NCI-H524 (cell line): ENCODE measurements around the gene CDK14.

Experiments used
- DNase-seq, 2 experiments: peaks; one replicate each; lab custom pipeline; 2025; lab: John Stamatoyannopoulos, UW

Gene CDK14

DNA sequence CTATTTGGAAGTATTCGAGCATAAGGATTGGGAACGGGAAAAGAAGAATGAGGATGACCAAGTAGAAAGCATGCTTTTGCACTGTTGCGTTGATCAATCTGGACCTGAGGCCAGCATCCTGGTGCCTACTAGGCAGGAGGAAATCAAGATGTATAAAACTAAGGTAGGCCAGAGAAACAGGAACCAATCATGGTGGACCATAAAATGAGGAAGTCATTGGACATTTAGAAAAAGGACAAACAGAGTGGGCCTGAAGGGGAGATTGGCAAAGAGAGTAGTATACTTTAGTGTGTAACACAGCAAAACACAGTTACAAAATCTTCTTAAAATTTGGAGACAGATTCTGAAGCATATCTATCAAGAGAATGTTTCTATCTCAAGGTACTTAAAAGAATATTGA, 497.1 kb downstream of the CDK14 start:
- DNase-seq = no peak

DNA sequence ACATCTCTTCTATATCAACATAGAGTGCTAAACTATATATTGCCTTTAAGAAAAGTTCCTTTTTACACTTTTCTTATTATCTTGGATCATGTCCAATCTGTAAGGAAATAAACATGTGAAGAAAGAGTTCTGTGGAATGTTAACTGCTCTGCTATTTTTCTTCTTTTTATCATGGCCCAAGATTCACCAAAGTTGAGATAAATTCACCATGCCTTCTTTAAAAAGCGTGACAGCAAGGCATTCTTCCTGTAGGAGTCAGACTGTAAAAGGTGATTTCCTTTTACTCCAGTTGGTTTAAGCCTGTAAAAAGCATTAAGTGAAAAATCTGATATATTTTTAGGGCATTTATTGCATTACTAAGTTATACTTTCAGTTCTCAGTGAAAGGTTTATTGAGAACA, 502.4 kb downstream of the CDK14 start:
- DNase-seq = no peak

DNA sequence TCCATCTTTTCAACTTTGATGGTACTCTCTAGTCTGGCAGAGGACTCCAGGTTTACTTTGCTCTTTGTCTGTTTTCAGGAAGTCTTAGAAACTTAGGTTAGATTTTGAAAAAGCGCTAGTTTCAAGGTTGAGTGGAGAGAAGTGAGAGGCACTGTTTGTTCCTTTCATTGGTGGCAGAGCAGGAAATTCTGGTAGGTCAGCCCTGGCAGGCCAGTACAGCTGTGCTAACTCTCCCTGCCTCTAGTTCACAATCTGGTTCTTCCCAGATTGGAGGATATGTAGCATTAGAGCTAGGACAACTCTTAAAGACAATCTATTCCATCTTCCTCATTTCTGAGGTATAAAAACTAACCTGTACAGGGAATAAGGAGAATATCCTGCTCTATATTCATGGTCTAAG, 507.2 kb downstream of the CDK14 start:
- no peak for DNase-seq

DNA sequence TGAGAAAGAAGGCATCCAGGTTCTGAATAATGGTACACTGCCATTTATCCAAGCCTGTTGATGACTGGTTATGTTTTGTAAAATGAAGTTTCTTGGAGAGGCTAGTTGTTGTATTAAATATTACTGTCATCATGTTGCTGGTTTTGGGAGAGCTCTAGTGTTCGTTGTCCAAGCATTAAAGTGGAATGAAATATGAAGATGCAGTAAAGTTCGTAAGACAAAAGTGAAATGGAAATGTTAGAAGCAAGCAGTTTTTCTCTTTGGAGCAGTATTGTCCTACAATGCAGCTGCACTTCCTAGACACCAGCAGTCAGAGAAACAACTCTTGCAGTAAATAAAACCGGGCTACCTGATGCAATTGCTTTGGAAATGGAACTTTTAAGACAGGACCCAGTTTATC, 511.3 kb downstream of the CDK14 start:
- DNase-seq = no peak

DNA sequence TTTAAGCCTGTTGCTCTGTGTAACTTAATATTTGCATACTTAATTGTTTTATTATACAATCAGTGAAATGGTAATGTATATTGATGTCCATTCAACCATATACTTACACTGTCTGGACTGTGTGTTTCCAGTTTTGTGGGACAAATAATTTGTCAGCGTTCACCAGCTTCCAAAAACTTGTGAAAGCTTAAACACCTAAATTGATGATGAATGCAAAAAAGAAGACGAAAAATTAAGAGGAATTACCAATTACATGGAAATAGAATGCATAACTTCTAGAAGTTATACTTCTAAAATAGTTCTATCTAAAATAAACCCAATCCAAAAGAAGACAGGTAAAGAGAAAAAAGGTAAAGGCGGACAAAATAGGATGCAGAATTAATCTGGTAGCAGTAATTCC, 513.1 kb downstream of the CDK14 start:
- DNase-seq = no peak

DNA sequence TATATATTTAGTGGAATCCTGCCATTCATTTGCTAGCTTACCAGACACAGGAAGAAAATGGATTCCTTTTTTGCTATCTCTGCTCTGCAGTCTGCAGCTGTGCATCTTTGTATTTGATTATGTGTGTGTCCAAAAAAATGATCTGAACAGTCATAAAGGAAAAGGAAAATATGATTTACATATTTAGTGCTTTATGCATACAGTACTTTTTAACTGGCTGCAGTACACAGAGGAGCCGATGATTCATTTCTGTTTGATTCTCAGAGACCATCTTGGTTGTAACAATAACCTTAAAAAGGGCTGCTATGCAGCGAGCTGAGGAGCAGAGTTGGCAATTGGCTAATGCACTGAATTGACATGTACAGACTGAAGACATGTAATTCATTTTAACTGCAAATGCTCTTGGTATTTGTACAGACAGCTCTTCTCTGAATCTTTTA, 516.8 kb downstream of the CDK14 start:
- DNase-seq = no peak

DNA sequence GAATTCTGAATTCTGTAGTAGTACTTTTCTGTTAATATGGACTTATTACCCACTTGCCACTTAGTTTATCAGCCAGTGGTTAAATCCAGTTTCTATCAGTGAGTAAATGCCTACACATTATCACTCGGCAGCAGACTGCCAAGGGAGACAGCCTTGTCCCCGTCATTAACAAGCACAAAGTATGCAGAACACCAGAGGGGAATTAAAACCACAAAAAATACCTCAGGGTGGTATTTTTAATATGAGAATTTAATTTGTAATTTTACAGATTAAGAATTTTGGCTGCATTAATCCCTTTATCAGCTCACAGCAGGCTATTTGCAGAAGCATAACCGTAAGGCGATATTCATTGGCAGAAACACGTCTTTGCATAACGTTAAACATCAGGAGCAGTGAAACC, 518.1 kb downstream of the CDK14 start:
- DNase-seq = no peak

DNA sequence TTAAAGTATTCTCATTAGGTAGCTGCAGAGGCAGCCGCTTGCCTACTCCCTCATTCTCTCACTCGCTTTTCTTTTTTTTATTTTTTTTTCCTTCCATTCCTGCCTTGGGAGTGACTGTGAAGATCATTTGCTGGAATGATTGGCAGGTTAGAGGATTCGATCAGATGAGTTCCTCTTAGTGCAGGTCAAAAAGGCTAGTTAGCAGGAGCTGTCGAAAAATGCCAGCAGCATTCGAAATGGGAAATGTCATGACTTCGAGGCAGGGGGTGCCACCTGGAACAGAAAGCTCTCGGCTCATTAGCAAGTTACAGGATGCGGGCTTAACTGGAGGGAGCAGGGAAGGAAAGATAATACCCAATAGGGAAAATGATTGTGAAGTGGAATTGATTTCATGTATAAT, 530.6 kb downstream of the CDK14 start:
- peak; percentile 34 to 74 for DNase-seq

DNA sequence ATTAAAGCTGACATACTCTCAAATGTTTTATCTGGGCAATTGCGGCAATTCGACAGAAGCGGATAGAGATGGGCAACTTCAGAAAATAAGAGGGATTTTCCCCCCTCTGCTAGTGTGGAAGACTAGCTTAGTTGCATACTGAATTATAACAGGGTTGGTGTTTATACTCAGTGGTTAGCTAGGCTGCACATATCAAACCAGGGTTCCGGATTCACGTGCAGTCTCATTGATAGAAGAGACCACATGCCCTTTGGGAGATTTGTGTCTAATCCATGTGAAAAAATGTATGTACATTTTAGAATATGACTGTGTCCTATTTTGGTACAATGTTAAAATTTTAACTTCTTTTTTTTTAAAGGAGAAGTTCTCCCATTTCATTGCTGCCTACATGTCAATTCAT, 531.2 kb downstream of the CDK14 start:
- no peak for DNase-seq

DNA sequence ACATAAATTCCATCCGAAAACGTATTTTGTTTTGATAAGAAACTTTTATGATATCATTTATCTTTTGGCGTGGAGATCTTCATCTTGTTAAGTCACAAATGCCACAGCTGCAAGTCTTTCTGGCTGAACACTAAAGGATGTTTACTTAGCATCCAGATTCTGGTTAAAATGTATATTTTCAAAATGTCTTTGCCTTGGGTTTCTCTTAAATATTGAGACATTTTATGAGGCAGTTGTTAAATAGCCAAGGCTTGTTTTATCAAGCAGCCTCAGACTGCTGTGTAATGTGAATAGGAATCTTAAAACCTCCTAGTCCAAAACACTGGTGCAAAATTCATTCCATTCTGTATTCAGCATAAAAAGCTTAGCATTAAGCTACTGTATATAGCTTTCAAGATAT, 531.8 kb downstream of the CDK14 start:
- no peak for DNase-seq

DNA sequence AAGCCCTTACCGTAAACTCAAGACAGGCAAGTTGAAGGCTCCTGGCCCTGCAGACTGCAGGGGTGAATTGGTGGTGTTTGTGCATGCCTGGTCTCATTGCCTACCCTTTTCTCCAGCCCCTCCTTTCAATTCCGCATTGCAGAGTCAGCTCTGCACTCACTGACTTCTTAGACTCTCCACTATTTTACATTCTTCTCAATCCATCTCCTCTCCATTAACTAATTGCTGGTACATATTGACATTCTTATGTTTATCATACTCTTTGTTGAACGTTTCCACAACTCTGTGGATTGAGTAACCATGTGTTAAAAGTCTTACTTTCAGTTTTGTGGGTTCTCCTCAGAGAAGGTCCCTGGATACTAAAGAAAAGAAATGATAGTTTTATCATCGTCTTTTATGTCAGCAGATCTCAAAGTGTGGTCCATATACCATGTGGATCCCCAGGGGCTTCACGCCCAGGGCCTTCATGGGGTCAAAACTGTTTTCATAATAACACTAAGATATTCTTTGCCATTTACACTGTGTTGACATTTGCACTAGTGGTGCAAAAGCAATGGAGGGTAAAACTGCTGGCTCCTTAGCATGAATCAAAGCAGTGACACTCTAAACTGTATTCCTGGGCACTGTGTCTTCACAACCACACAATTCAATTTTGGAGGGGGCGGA, 532.7 kb downstream of the CDK14 start:
- no peak for DNase-seq

DNA sequence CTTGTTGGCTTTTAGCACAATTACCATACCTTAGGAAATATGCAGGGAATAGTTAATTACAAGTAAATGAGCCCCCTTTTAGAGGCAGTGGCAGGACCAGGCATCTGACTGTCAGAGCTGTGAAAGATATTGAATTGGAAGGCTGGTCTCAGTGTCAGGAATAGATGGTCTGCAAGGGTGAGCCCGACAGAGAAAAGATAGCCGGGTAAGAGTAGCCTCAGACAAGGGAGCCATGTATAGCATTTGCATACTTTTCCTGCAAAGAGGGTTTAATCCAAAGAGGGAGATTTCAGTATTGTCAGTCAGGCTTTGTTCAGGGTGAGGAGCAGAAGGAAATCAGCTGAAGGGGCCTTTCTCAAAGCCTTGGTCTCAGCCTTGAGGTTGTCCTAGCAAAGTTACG, 539.2 kb downstream of the CDK14 start:
- DNase-seq = no peak

DNA sequence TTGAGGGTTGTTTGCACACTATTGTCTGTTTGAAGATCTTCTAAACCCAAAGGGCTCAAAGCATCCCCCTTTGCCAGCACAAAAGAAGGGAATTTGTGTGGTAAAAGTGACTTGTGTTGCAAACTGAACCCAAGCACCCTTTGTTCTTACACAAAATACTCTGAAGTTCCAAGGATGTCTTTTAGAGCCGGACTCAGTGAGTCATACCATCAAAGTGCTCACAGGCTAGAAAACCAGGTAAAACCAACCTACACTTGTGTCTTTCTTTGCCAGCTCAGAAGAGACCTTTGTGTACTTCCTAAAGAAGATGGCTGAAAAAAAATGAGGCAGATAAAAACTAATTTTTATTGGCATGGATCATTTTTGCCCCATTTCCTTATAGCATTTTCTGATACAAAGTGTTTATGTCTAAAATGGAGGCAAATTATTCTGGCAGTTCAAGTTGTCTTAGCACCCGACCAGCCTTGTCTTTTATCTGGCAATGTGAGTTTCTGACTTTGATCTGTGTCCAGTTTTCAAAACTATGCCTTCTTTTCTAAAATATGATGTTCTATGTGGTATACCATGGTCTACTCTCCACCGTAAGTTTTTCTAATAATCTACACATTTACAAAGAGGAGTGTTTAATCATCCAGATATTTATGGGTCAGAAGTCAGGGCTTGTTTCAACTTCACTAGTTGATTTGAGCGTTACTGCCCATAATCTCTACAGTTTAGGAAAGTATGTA, 539.7 kb downstream of the CDK14 start:
- no peak for DNase-seq

DNA sequence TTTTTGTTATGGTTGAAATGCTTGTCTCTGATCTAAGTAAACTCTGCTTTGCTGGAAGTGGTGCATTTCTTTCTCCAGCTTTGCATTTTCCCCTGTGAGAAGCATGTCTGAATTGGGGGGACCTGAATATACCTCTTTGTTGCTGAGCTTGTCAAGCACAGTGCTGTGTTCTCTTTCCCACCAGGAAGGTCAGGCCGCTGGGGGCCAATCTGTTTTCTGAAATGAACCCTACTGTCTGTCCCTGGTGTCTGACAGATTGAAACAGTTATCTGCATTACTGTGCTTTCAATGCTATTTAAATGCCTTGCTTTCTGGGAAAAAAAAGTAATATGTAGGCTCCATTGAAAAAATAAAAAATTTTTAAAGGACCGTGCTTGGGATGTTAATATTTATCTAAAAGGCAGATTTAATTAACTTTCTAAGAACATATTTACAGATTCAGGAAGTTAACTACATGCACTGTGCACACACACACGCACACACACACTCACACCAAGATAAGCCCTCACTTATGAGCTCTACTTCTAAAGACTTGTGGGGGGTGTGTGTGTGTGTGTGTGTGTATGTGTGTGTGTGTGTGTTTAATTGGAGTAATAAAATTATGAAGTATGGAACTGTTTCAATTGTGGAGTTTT, 541.1 kb downstream of the CDK14 start:
- no peak for DNase-seq

DNA sequence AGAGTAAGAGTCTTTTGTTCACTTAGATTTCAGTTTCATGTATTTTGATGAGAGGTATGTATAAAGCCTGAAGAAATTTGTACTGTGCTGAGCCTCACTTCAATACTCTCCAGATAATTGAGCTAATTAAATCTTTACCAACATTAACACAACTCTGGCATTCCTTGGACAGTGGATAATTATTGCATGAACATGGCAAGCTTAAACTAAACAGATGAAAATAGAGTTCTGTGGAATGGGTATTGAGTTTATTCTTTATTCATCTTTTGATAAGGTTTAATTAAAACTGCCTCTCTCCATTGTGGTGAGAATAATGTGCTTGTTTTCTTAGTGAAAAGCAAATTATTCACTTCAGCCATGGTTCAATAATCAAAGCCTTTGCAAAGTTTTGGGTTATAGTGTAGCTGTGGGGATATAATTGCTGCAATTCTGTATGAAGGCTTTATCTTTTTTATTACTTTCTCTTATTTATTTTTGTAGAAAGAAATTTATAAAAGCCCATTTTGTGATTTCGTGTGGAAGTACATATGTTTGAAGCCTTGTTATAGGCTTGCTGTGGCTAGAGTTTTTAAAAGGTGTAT, 541.8 kb downstream of the CDK14 start:
- no peak for DNase-seq

DNA sequence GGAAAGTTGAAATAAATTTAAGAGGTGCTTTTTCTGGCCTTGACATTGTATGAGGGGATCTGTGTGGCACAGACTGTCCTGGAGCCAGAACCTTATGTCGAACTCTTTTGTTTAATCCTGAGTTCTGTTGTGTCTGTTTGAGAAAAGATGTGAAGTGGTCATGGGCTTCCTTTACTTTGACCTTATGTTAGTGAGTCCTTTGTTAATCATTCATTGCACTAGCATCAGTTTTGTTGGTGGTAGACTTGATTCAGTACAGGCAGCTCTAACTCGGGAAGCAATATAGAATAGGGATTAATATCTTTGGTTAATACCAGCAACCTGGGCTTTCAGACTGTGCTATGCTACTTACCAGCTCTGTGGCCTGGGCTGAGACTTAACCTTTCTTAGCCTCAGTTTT, 544.2 kb downstream of the CDK14 start:
- no peak for DNase-seq

DNA sequence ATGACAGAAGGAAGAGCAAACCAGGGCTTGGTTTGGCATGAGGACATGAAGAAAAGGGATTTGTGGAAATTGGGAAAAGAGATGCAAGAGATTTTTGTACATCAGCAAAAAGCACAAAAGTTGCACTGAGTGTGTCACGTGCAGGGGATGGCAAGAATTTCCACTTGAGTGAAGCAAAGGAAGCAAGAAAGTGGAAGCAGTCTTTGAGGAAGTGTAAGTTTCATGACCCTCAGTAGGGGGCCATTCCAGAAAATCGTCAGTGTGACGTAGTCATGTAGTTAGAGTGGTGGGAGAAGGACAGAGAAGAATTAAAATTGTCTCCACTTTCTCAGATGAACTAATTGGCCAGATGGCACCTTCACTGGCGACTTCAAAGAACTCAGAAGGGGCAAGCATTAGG, 544.9 kb downstream of the CDK14 start:
- no peak for DNase-seq

DNA sequence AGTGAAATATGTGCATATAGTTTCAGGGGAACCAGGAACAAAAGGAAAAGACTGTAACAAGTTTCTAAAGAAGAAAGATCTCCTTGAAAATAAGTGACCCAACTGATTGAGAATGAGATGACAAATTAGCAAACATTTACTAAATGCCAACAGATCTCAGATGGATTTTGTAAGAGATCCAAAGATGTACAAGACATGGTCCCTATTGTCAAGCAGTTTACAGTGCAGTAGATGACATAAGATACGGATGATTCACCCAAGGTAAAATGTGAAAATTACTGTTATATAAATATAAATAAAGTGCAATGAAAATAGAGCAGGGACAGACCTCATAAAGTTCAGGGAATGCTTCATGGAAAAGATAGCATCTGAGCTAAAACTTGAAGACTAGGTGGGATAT, 546.6 kb downstream of the CDK14 start:
- no peak for DNase-seq

DNA sequence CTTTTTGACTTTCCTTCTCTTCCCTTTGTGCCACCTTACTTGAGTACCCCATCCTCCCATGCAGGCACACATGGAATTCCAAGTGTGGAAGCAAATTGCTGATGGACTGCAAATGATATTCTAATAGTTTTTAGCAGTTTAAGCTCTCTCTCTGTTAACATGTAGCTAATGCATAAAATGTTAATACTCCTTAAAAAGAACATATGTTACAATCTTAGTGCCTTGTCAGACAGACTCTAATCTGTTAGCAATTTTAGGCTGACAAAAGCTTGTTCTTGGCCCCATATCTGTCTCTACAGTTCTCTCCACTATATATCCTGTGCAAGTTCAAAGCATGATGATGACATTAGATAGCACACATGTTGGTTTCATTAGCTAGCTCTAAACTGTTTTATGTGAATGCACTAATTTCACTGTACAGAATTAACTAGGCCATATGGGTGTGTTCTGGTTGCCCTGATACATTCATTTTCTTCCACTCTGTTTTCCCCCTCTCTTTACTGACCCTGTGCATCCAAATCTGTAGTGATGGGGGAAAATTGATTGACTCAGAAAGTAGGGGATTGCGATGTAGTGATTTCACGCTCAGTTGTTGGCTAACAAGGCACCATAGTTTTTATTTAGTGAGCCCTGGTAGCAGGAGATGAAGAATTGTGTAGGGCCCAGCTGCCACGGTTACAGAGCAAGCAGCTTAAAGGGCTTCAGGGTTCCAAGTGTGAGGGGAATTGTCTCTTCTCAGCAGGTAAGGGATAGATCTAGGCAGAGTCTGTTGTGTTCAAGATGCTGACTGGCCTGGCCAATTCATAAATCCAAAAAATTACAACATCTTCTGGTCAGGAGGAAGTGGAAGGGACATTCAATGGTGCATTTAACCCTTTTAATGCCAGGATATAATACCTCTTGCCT, 553.5 kb downstream of the CDK14 start:
- DNase-seq = peak in 1 of 2 experiments; percentile 21

DNA sequence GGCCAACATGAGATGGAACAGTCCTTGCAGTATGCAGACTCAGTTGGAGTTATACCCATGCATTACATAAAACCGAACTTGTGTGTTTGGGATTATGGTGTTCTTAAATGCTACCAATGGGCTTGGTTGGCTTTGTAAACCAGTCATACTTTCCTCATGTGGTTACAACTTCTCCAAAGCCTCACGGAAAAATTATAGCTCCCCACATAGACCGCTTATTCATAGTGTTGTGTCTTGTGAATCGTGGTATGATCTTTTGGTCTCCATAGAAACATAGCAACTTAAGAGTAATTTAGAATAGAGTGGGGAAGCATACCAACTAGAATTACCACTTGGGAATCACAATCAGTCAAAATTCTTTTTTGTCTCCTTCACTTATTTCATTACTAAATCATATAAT, 555.8 kb downstream of the CDK14 start:
- no peak for DNase-seq

DNA sequence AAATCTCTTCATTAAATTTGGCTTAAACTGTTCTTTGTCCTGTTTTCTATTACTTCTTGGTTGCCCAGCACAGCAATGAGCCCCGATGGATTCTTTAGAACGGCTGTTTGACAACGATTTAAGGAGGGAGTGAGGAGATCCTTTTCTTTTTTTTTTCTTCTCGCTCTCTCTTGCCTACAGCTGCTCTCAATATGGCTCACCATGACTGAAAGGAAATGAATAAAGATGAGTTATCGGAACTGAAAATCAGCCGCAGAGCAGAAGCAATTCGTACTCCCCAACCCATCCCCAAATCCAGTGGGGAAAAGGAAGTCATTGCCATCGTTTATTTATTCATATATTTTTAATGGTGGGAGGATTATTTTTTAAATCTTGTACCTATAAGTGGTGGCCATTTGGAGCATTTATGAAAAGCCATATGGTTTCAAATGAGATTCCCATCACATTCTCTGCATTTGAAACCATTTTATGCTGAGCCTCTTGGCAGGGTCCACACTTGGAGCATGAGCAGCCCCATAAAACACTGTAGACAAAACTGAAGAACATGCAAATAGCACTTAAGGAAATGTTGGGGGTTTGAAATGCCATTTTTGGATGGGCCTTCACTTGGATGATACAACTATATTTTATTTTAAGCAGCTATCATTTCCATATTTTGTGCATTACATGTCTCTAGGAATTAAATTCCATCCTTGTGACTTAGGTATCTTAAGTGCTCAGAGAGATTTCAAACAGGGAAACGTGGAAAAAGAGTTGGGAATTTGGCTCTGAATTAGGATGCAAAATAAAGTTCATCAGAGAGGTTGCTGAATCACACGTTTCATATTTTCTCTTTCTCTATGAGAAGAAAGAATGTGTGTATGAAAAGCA, 560.4 kb downstream of the CDK14 start:
- peak; percentile 9 to 76 for DNase-seq
